Stimulated activated naive CD8-positive, alpha-beta T cell treated with anti-CD3 and anti-CD28 coated beads, Interleukin-15, amount 100 ng/mL, for 72 hours (primary cell): ENCODE results near the gene SMURF2.
"Not testable (repeated sequence)": the region's sequence is repeated elsewhere in the genome, so short reads cannot be mapped to it uniquely, and the experiment has no call there.

Experiments
- ATAC-seq: fragments of 150-1000 bp; cut with Tn5 transposase; 2 replicates; pipeline ENCODE4 v1.10.0; 2021; ENCODE audit warnings: mild to moderate bottlenecking, moderate library complexity
- DNase-seq, 2 donors: peaks; one replicate each; pipeline ENCODE4 v3.0.0; 2021 to 2022
- H3K27ac Mint-ChIP-seq, 2 donors: one replicate each; pipeline ENCODE4 v1.8.0; 2022; ENCODE audit warnings: mild to moderate bottlenecking in 2 of 2, mixed read lengths in 2 of 2, moderate library complexity in 2 of 2
- H3K27me3 Mint-ChIP-seq: one replicate; pipeline ENCODE4 v1.8.0; 2022; ENCODE audit warnings: mixed read lengths
- H3K4me1 Mint-ChIP-seq: one replicate; pipeline ENCODE4 v1.8.0; 2022; ENCODE audit warnings: mild to moderate bottlenecking, mixed read lengths
- H3K4me3 Mint-ChIP-seq, 2 donors: one replicate each; pipeline ENCODE4 v1.8.0; 2022; ENCODE audit warnings: mild to moderate bottlenecking in 2 of 2, mixed read lengths in 2 of 2, moderate library complexity in 1 of 2
- H3K9me3 Mint-ChIP-seq, 2 donors: one replicate each; pipeline ENCODE4 v1.8.0; 2022; ENCODE audit warnings: mixed read lengths in 2 of 2

SMURF2 gene

GRCh38 chr17:64626827-64627226 lies 35.3 kb downstream of the SMURF2 start:
- no peak for ATAC-seq
- H3K27ac Mint-ChIP-seq: no peak overlapping the region
- H3K9me3 Mint-ChIP-seq: no peaks in the 10 kb centered on the region
- H3K4me1 Mint-ChIP-seq: peaks cover 58% of the 10 kb centered on the region
- no peaks in the 10 kb centered on the region for H3K27me3 Mint-ChIP-seq
- no peak overlapping the region for H3K4me3 Mint-ChIP-seq
- no peak for DNase-seq

DNA sequence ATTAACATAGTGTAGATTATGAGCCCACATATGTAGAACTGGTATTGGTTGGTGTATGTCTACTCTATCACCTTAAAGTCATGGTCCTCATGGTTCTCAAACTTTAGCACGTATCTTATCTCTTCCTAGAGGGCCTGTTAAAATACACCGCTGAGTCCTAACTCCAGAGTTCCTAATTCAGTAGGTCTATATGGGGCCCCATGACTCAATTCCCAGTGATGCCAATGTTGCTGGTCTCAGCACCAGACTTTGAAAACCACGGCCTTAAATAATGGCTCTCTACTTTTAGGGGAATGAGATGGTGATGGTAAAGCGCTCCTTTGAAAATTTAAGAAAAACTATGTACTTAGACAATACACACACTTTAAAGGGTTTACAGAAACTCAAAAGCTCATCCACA lies 36.6 kb downstream of the SMURF2 start:
- Mint-ChIP-seq H3K4me3 (no peak overlapping the region), H3K27ac (peak overlapping the region in 1 of 2 donors; percentile 49), H3K4me1 (peaks cover 45% of the 10 kb centered on the region), H3K27me3 (no peaks in the 10 kb centered on the region), H3K9me3 (no peaks in the 10 kb centered on the region)
- ATAC-seq (no peak), DNase-seq (no peak)

- H3K9me3 Mint-ChIP-seq: no peaks in the 10 kb centered on the region
- H3K4me1 Mint-ChIP-seq: peaks cover 27% of the 10 kb centered on the region
- no peak for ATAC-seq
- no peak for DNase-seq
- no peaks in the 10 kb centered on the region for H3K27me3 Mint-ChIP-seq
- no peak overlapping the region for H3K4me3 Mint-ChIP-seq
- H3K27ac Mint-ChIP-seq: no peak overlapping the region
Measured at GRCh38 chr17:64622931-64623654, 39.0 kb downstream of the SMURF2 start.

DNA sequence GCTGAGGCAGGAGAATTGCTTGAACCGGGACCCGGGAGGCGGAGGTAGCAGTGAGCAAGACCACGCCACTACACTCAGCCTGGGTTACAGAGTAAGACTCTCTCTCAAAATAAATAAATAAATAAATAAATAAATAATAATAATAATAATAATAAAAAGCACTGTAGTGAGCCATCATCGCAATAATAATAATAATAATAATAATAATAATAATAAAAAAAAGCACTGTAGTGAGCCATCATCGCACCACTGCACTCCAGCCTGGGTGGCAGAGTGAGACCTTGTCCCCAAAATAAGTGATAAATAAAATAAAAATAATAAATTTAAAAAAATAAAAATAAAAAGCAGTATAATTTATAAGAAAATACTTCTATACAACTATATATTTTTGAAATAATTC lies 40.3 kb downstream of the SMURF2 start:
- DNase-seq (no peak), ATAC-seq (no peak)
- H3K4me1 Mint-ChIP-seq: peaks cover 17% of the 10 kb centered on the region
- H3K4me3 Mint-ChIP-seq: no peak overlapping the region
- H3K27me3 Mint-ChIP-seq: no peaks in the 10 kb centered on the region
- H3K27ac Mint-ChIP-seq: no peak overlapping the region
- H3K9me3 Mint-ChIP-seq: no peaks in the 10 kb centered on the region

DNA sequence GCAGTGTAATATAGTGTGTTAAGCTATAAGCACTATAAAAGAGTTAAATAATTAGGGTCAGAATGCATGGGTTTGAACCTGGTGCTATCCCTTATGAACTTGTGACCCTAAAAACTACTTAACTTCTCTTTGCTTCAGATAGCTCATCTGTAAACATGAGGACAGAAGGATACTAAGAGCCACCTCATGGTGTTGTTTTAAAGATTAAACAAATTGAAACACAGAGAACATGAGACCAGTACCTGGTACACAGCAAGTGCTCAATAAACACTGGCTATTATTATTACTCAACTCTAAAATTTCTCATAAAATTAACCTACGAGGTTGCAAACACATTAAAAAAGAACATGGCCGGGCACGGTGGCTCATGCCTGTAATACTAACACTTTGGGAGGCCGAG lies 43.3 kb downstream of the SMURF2 start:
- no peak overlapping the region for H3K27ac Mint-ChIP-seq
- ATAC-seq (no peak), DNase-seq (no peak)
- no peak overlapping the region for H3K4me3 Mint-ChIP-seq
- no peaks in the 10 kb centered on the region for H3K9me3 Mint-ChIP-seq
- no peaks in the 10 kb centered on the region for H3K27me3 Mint-ChIP-seq
- peaks cover 19% of the 10 kb centered on the region for H3K4me1 Mint-ChIP-seq

GRCh38 chr17:64617125-64617780 lies 44.9 kb downstream of the SMURF2 start:
- no peak for DNase-seq
- H3K9me3 Mint-ChIP-seq: no peaks in the 10 kb centered on the region
- H3K27ac Mint-ChIP-seq: no peak overlapping the region
- H3K4me1 Mint-ChIP-seq: peaks cover 20% of the 10 kb centered on the region
- ATAC-seq: no peak
- no peaks in the 10 kb centered on the region for H3K27me3 Mint-ChIP-seq
- H3K4me3 Mint-ChIP-seq: no peak overlapping the region

GRCh38 chr17:64615028-64615677 lies 47.0 kb downstream of the SMURF2 start:
- H3K27ac Mint-ChIP-seq: no peak overlapping the region
- peaks cover 20% of the 10 kb centered on the region for H3K4me1 Mint-ChIP-seq

GRCh38 chr17:64614266-64615027 lies 47.7 kb downstream of the SMURF2 start:
- H3K4me3 Mint-ChIP-seq: no peak overlapping the region
- H3K4me1 Mint-ChIP-seq: peaks cover 23% of the 10 kb centered on the region
- no peak overlapping the region for H3K27ac Mint-ChIP-seq
- no peak for DNase-seq
- H3K9me3 Mint-ChIP-seq: no peaks in the 10 kb centered on the region
- ATAC-seq: no peak
- no peaks in the 10 kb centered on the region for H3K27me3 Mint-ChIP-seq

More at GRCh38 chr17:64615028-64615677, 47.0 kb downstream of the SMURF2 start:
- no peak for DNase-seq
- H3K4me3 Mint-ChIP-seq: no peak overlapping the region
- ATAC-seq: no peak
- H3K9me3 Mint-ChIP-seq: no peaks in the 10 kb centered on the region
- H3K27me3 Mint-ChIP-seq: no peaks in the 10 kb centered on the region

GRCh38 chr17:64611369-64611768 lies 50.7 kb downstream of the SMURF2 start:
- DNase-seq: no peak
- H3K9me3 Mint-ChIP-seq: no peaks in the 10 kb centered on the region
- no peak overlapping the region for H3K27ac Mint-ChIP-seq
- ATAC-seq: no peak
- H3K4me1 Mint-ChIP-seq: peaks cover 37% of the 10 kb centered on the region
- no peak overlapping the region for H3K4me3 Mint-ChIP-seq
- no peaks in the 10 kb centered on the region for H3K27me3 Mint-ChIP-seq

DNA sequence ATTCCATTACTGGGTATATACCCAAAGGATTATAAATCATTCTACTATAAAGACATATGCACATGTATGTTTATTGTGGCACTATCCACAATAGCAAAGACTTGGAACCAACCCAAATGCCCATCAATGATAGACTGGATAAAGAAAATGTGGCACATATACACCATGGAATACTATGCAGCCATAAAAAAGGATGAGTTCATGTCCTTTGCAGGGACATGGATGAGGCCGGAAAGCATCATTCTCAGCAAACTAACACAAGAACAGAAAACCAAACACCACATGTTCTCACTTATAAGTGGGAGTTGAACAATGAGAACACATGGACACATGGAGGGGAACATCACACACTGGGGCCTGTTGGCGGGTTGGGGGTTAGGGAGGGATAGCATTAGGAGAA lies 51.9 kb downstream of the SMURF2 start:
- not testable (repeated sequence) for ATAC-seq, H3K27me3 Mint-ChIP-seq

DNA sequence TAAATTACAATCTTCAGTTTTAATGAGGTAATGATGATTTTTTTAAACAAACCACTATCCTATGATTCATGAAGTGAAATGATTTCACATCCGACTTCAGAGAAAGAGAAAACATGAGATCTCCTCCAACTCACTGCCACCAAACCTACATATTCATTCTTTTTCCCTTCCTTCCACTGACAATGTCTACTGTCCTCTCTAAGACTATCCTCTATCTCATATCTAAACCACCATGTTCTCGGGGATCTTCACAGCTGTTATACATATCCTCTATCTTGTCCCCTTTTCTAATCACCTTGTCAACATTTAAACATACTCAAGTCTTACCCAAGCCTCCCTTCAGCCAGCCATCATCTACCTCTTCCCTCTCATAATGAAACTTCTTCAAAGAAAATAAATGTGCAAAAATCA lies 53.5 kb downstream of the SMURF2 start:
- Mint-ChIP-seq H3K27ac (peak overlapping the region; percentile 4 to 73), H3K4me3 (peak overlapping the region; percentile 45 to 57), H3K9me3 (no peaks in the 10 kb centered on the region), H3K27me3 (no peaks in the 10 kb centered on the region), H3K4me1 (peaks cover 33% of the 10 kb centered on the region)
- DNase-seq: no peak
- ATAC-seq: peak; percentile 90

More for the DNA sequence above, 51.9 kb downstream of the SMURF2 start:
- H3K27ac Mint-ChIP-seq, H3K9me3 Mint-ChIP-seq, H3K4me3 Mint-ChIP-seq, DNase-seq: not testable (repeated sequence)
- H3K4me1 Mint-ChIP-seq: peaks cover 39% of the 10 kb centered on the region

GRCh38 chr17:64607862-64608565 lies 54.1 kb downstream of the SMURF2 start:
- no peaks in the 10 kb centered on the region for H3K27me3 Mint-ChIP-seq
- DNase-seq (no peak), ATAC-seq (peak; percentile 28)
- peak overlapping the region in 1 of 2 donors; percentile 4 for H3K27ac Mint-ChIP-seq
- no peaks in the 10 kb centered on the region for H3K9me3 Mint-ChIP-seq
- H3K4me1 Mint-ChIP-seq: peaks cover 27% of the 10 kb centered on the region
- peak overlapping the region in 1 of 2 donors; percentile 57 for H3K4me3 Mint-ChIP-seq

DNA sequence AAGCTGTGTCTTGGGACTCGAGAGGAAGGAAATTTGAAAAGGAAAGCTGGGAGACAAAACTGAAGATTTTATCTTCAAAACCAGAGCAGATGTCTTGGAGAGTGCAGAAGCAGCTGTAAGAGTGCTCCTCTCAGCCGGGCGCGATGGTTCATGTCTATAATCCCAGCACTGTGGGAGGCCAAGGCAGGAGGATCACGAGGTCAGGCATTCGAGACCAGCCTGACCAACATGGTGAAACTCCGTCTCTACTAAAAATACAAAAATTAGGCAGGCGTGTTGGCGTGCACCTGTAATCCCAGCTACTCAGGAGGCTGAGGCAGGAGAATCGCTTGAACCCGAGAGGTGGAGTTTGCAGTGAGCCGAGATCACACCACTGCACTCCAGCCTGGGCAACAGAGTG lies 57.6 kb downstream of the SMURF2 start:
- not testable (repeated sequence) for H3K9me3 Mint-ChIP-seq, DNase-seq, H3K27ac Mint-ChIP-seq, ATAC-seq, H3K4me3 Mint-ChIP-seq, H3K27me3 Mint-ChIP-seq
- peaks cover 31% of the 10 kb centered on the region for H3K4me1 Mint-ChIP-seq

- no peak for ATAC-seq
- no peaks in the 10 kb centered on the region for H3K9me3 Mint-ChIP-seq
- H3K27me3 Mint-ChIP-seq: no peaks in the 10 kb centered on the region
- H3K4me3 Mint-ChIP-seq: no peak overlapping the region
- DNase-seq: no peak
- H3K4me1 Mint-ChIP-seq: peaks cover 31% of the 10 kb centered on the region
- H3K27ac Mint-ChIP-seq: no peak overlapping the region
Measured at GRCh38 chr17:64603987-64604386, 58.1 kb downstream of the SMURF2 start.

DNA sequence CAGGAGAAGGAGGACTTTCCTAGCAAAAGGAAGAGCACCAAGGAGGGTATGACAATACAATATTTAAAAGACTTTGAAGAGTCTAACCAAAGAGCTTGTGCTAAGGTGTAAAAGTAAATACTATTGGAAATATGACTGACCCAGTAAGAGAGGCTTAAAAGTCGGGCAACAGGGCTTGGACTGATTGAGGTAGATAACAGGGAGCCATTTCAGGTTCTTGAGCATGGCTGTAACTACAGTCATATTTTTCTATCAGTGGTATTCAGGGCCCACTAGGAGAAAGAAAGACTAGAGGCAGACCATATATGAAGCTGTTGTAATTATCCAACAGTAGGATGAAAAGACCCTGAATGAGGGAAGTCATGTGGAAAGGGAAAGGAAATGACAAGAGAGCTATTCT lies 62.3 kb downstream of the SMURF2 start:
- H3K27ac Mint-ChIP-seq: no peak overlapping the region
- DNase-seq: no peak
- peaks cover 31% of the 10 kb centered on the region for H3K4me1 Mint-ChIP-seq
- no peaks in the 10 kb centered on the region for H3K27me3 Mint-ChIP-seq
- no peaks in the 10 kb centered on the region for H3K9me3 Mint-ChIP-seq
- H3K4me3 Mint-ChIP-seq: peak overlapping the region; percentile 80 to 84
- peak; percentile 22 for ATAC-seq
